GM23338 (cell line): ENCODE measurements around the gene CFAP410. TPM values are rescaled to one million over a fixed set of nuclear protein-coding genes. Genes with fewer than 3 reads are reported as not detected.

Experiments
- ATAC-seq: fragments of 200-7000 bp; cut with Tn5 transposase; 3 replicates; pipeline ENCODE4 v1.9.1; 2020
- DNase-seq: peaks from one replicate; pipeline ENCODE4 v3.0.0-alpha.2; 2015; ENCODE audit warnings: low spot score
- H2AFZ ChIP-seq: fragments of 200-600 bp; sonication (generic); 2 replicates; pipeline ENCODE4 v1.8.0; 2016; ENCODE audit warnings: antibody characterized with exemption, mild to moderate bottlenecking, moderate library complexity
- H3F3A ChIP-seq: fragments of 200-600 bp; sonication (generic); replicated peaks from 2 replicates; pipeline ENCODE4 v1.8.0; 2017; ENCODE audit warnings: antibody characterized with exemption, mixed run types, low read depth
- H3K27ac ChIP-seq: fragments of 200-600 bp; sonication (generic); 2 replicates; pipeline ENCODE4 v1.6.1; 2016; ENCODE audit warnings: low read depth
- H3K27me3 ChIP-seq: fragments of 200-600 bp; sonication (generic); 2 replicates; pipeline ENCODE4 v1.8.0; 2016; ENCODE audit warnings: mild to moderate bottlenecking, mixed run types, moderate library complexity; ENCODE audit not compliant: insufficient read depth
- H3K36me3 ChIP-seq: fragments of 200-600 bp; sonication (generic); 2 replicates; pipeline ENCODE4 v1.8.0; 2016; ENCODE audit warnings: mild to moderate bottlenecking; ENCODE audit not compliant: insufficient read depth
- H3K4me1 ChIP-seq: fragments of 200-600 bp; sonication (generic); 2 replicates; pipeline ENCODE4 v1.8.0; 2016; ENCODE audit warnings: mild to moderate bottlenecking, moderate library complexity; ENCODE audit not compliant: insufficient read depth
- H3K4me2 ChIP-seq: fragments of 200-600 bp; sonication (generic); 2 replicates; pipeline ENCODE4 v1.7.1; 2017; ENCODE audit warnings: mixed run types
- H3K4me3 ChIP-seq: fragments of 200-600 bp; sonication (generic); 2 replicates; pipeline ENCODE4 v1.6.1; 2016; ENCODE audit warnings: mixed run types
- H3K79me2 ChIP-seq: fragments of 200-600 bp; sonication (generic); replicated peaks from 2 replicates; pipeline ENCODE4 v1.8.0; 2017; ENCODE audit warnings: mild to moderate bottlenecking; ENCODE audit not compliant: insufficient read depth
- H3K9me2 ChIP-seq: fragments of 200-600 bp; sonication (generic); 2 replicates; pipeline ENCODE4 v1.8.0; 2017; ENCODE audit not compliant: insufficient read depth
- H4K20me1 ChIP-seq: fragments of 200-600 bp; sonication (generic); replicated peaks from 2 replicates; pipeline ENCODE4 v1.8.0; 2017; ENCODE audit warnings: mild to moderate bottlenecking; ENCODE audit not compliant: insufficient read depth
- H3K27ac Mint-ChIP-seq: 2 replicates; pipeline ENCODE4 v1.8.0; 2020; ENCODE audit warnings: inconsistent platforms, mild to moderate bottlenecking, moderate library complexity, mixed read lengths
- H3K27me3 Mint-ChIP-seq: 3 replicates; pipeline ENCODE4 v1.8.0; 2022; ENCODE audit warnings: low read depth, mild to moderate bottlenecking, moderate library complexity, mixed read lengths, inconsistent platforms; ENCODE audit not compliant: insufficient read depth, poor library complexity
- H3K36me3 Mint-ChIP-seq: 3 replicates; pipeline ENCODE4 v1.8.0; 2021; ENCODE audit warnings: low read depth, mild to moderate bottlenecking, inconsistent platforms, moderate library complexity, mixed read lengths
- H3K4me1 Mint-ChIP-seq: 3 replicates; pipeline ENCODE4 v1.8.0; 2020; ENCODE audit warnings: mild to moderate bottlenecking, inconsistent platforms, mixed read lengths
- H3K4me3 Mint-ChIP-seq: 3 replicates; pipeline ENCODE4 v1.8.0; 2021; ENCODE audit warnings: moderate library complexity, mild to moderate bottlenecking, inconsistent platforms, mixed read lengths
- H3K9me3 Mint-ChIP-seq: 3 replicates; pipeline ENCODE4 v1.8.0; 2020; ENCODE audit warnings: moderate library complexity, mild to moderate bottlenecking, inconsistent platforms, mixed read lengths
- EZH2phosphoT487 ChIP-seq: fragments of 200-600 bp; sonication (generic); IDR thresholded peaks from one replicate; pipeline ENCODE4 v1.8.1; 2018; ENCODE audit warnings: antibody characterized with exemption; ENCODE audit not compliant: unreplicated experiment
- JUNB ChIP-seq: IDR thresholded peaks from one replicate; pipeline ENCODE4 v1.6.1; 2016; ENCODE audit warnings: antibody characterized with exemption; ENCODE audit not compliant: unreplicated experiment
- ZNF331 ChIP-seq: fragments of 250-450 bp; sonication (Bioruptor Pico); IDR thresholded peaks from 2 replicates; pipeline ENCODE4 v1.5.0; 2020; ENCODE audit warnings: low read depth, mild to moderate bottlenecking, moderate library complexity
- ZNF462 ChIP-seq: fragments of 250-450 bp; sonication (Bioruptor Pico); IDR thresholded peaks from 2 replicates; pipeline ENCODE4 v1.5.0; 2020; ENCODE audit warnings: mild to moderate bottlenecking, moderate library complexity
- polyA plus RNA-seq: library from polyadenylated mRNA; unstranded; fragments of >200 nt; fragmentation: Nextera tagmentation; extraction: Ambion mirVana; gene quantifications from 2 replicates; pipeline ENCODE4 v1.2.1, GENCODE V29; 2016
- total RNA-seq: library from RNA; depleted of rRNA; stranded (reverse); fragments of >200 nt; shearing (Covaris generic); gene quantifications from 2 replicates; pipeline ENCODE4 v1.2.3, GENCODE V29; 2014
- TF ChIP-seq, protein P1 (sequence below): IDR thresholded peaks from one replicate; pipeline ENCODE4 v1.6.1; 2018; ENCODE audit warnings: antibody characterized with exemption; ENCODE audit not compliant: unreplicated experiment
- TF ChIP-seq, protein P2 (sequence below): IDR thresholded peaks from 2 replicates; pipeline ENCODE4 v1.6.1; 2016; ENCODE audit warnings: antibody characterized with exemption

CFAP410 gene
- total and polyA plus RNA-seq, 2 experiments from 2014 or later, result 11.0 to 24.0 TPM

- no peak for TF ChIP-seq ZNF462
- TF ChIP-seq, protein P1, sequence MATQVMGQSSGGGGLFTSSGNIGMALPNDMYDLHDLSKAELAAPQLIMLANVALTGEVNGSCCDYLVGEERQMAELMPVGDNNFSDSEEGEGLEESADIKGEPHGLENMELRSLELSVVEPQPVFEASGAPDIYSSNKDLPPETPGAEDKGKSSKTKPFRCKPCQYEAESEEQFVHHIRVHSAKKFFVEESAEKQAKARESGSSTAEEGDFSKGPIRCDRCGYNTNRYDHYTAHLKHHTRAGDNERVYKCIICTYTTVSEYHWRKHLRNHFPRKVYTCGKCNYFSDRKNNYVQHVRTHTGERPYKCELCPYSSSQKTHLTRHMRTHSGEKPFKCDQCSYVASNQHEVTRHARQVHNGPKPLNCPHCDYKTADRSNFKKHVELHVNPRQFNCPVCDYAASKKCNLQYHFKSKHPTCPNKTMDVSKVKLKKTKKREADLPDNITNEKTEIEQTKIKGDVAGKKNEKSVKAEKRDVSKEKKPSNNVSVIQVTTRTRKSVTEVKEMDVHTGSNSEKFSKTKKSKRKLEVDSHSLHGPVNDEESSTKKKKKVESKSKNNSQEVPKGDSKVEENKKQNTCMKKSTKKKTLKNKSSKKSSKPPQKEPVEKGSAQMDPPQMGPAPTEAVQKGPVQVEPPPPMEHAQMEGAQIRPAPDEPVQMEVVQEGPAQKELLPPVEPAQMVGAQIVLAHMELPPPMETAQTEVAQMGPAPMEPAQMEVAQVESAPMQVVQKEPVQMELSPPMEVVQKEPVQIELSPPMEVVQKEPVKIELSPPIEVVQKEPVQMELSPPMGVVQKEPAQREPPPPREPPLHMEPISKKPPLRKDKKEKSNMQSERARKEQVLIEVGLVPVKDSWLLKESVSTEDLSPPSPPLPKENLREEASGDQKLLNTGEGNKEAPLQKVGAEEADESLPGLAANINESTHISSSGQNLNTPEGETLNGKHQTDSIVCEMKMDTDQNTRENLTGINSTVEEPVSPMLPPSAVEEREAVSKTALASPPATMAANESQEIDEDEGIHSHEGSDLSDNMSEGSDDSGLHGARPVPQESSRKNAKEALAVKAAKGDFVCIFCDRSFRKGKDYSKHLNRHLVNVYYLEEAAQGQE, result no peak
These were observed 8.5 kb downstream of the CFAP410 start (continued) for GRCh38 chr21:44330698-44331097.

- H3K4me1 ChIP-seq, result no peaks in the 10 kb centered on the region
- no peak overlapping the region; the same call in 2 of the 3 replicates for H3K4me3 Mint-ChIP-seq
- H3K27me3 ChIP-seq, result no peaks in the 10 kb centered on the region
- no peaks in the 10 kb centered on the region for H3K36me3 ChIP-seq
- no peaks in the 10 kb centered on the region; the same call in 2 of the 3 replicates for H3K36me3 Mint-ChIP-seq
- ATAC-seq (peak; percentile 3; the same call in 2 of the 3 replicates), DNase-seq (no peak)
- no peaks in the 10 kb centered on the region for H3K9me3 Mint-ChIP-seq
- H3K9me2 ChIP-seq, result no peaks in the 10 kb centered on the region
- no peaks in the 10 kb centered on the region for H4K20me1 ChIP-seq
- no peak overlapping the region for H3K27ac Mint-ChIP-seq
- no peaks in the 10 kb centered on the region for H3F3A ChIP-seq
- H2AFZ ChIP-seq, result no peak overlapping the region
- H3K4me1 Mint-ChIP-seq, result no peaks in the 10 kb centered on the region
- no peak overlapping the region for H3K4me3 ChIP-seq
- no peak overlapping the region for H3K4me2 ChIP-seq
- peaks cover 5% of the 10 kb centered on the region for H3K27me3 Mint-ChIP-seq
- H3K79me2 ChIP-seq, result no peaks in the 10 kb centered on the region
- no peak overlapping the region for H3K27ac ChIP-seq
- TF ChIP-seq, protein P2, sequence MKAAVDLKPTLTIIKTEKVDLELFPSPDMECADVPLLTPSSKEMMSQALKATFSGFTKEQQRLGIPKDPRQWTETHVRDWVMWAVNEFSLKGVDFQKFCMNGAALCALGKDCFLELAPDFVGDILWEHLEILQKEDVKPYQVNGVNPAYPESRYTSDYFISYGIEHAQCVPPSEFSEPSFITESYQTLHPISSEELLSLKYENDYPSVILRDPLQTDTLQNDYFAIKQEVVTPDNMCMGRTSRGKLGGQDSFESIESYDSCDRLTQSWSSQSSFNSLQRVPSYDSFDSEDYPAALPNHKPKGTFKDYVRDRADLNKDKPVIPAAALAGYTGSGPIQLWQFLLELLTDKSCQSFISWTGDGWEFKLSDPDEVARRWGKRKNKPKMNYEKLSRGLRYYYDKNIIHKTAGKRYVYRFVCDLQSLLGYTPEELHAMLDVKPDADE, result no peak
- TF ChIP-seq EZH2phosphoT487 (no peak), ZNF331 (CRISPR knock-in tag) (no peak), JUNB (no peak)
These were observed 9.1 kb downstream of the CFAP410 start for GRCh38 chr21:44329971-44330681.
